ENCODE measurements around the gene FCHSD1.
A peak's percentile ranks its signal among the peaks of the same experiment; 100 is the strongest.

Gene FCHSD1

GRCh38 chr5:141609044-141609443 is 42.2 kb downstream of the FCHSD1 start:
- ATAC-seq (ENCODE audit: insufficient read depth, low read depth) = no peak
- no peak overlapping the region for H2AFZ ChIP-seq (ENCODE audit: low read depth, low read length)
- TF ChIP-seq EZH2 (IDR thresholded peaks at IDR 0.05; ENCODE audit: borderline replicate concordance, low read depth, low read length, severe bottlenecking) (no peak), CTCF (IDR thresholded peaks at IDR 0.05; ENCODE audit: borderline replicate concordance, extremely low read depth, low read length, poor library complexity, severe bottlenecking) (no peak)
- DNase-seq = no peak
- peaks cover 91% of the 10 kb centered on the region for H3K79me2 ChIP-seq (ENCODE audit: insufficient read depth, low read length)
- peaks cover 96% of the 10 kb centered on the region for H3K4me1 ChIP-seq (ENCODE audit: insufficient read depth, low read length)
- H3K9ac ChIP-seq (ENCODE audit: low read depth, low read length) = peak overlapping the region; percentile 28
- H4K20me1 ChIP-seq (ENCODE audit: insufficient read depth, low read length) = 0 out of 2 replicates have a peak, but pooled peaks cover 3% of the 10 kb centered on the region
- no peaks in the 10 kb centered on the region for H3K9me3 ChIP-seq (ENCODE audit: insufficient read depth, low read length, severe bottlenecking)
- H3K27me3 ChIP-seq (ENCODE audit: insufficient read depth, low read length, poor library complexity) = no peaks in the 10 kb centered on the region
- no peak overlapping the region for H3K4me3 ChIP-seq (ENCODE audit: low read depth in 1 of 2, low read length in 2 of 2)
- peak overlapping the region; percentile 38; the same call in 1 of the 2 replicates for H3K4me2 ChIP-seq (ENCODE audit: insufficient read depth, low read length)
- H3K36me3 ChIP-seq (ENCODE audit: insufficient read depth, low read length) = peaks cover 23% of the 10 kb centered on the region; the same call in 1 of the 2 replicates
- peak overlapping the region; percentile 92 for H3K27ac ChIP-seq (ENCODE audit: low read length)

GRCh38 chr5:141608557-141608956 is 42.7 kb downstream of the FCHSD1 start:
- H3K4me1 ChIP-seq (ENCODE audit: insufficient read depth, low read length) = peaks cover 96% of the 10 kb centered on the region
- no peaks in the 10 kb centered on the region for H3K9me3 ChIP-seq (ENCODE audit: insufficient read depth, low read length, severe bottlenecking)
- DNase-seq (no peak), ATAC-seq (ENCODE audit: insufficient read depth, low read depth) (no peak)
- H3K4me3 ChIP-seq (ENCODE audit: low read depth in 1 of 2, low read length in 2 of 2) = no peak overlapping the region
- peaks cover 91% of the 10 kb centered on the region for H3K79me2 ChIP-seq (ENCODE audit: insufficient read depth, low read length)
- H3K9ac ChIP-seq (ENCODE audit: low read depth, low read length) = peak overlapping the region; percentile 56; the same call in 1 of the 2 replicates
- peaks cover 3% of the 10 kb centered on the region; the same call in 1 of the 2 replicates for H4K20me1 ChIP-seq (ENCODE audit: insufficient read depth, low read length)
- H3K4me2 ChIP-seq (ENCODE audit: insufficient read depth, low read length) = peak overlapping the region; percentile 15; the same call in 1 of the 2 replicates
- H3K27ac ChIP-seq (ENCODE audit: low read length) = peak overlapping the region; percentile 92
- no peak overlapping the region for H2AFZ ChIP-seq (ENCODE audit: low read depth, low read length)
- H3K36me3 ChIP-seq (ENCODE audit: insufficient read depth, low read length) = peaks cover 23% of the 10 kb centered on the region; the same call in 1 of the 2 replicates
- TF ChIP-seq CTCF (IDR thresholded peaks at IDR 0.05; ENCODE audit: borderline replicate concordance, extremely low read depth, low read length, poor library complexity, severe bottlenecking) (no peak), EZH2 (IDR thresholded peaks at IDR 0.05; ENCODE audit: borderline replicate concordance, low read depth, low read length, severe bottlenecking) (no peak)
- no peaks in the 10 kb centered on the region for H3K27me3 ChIP-seq (ENCODE audit: insufficient read depth, low read length, poor library complexity)

GRCh38 chr5:141608046-141608445 is 43.2 kb downstream of the FCHSD1 start:
- Histone ChIP-seq H3K4me2 (ENCODE audit: insufficient read depth, low read length) (peak overlapping the region; percentile 57), H3K36me3 (ENCODE audit: insufficient read depth, low read length) (peaks cover 23% of the 10 kb centered on the region; the same call in 1 of the 2 replicates), H2AFZ (ENCODE audit: low read depth, low read length) (no peak overlapping the region), H3K4me3 (ENCODE audit: low read depth in 1 of 2, low read length in 2 of 2) (no peak overlapping the region), H3K27me3 (ENCODE audit: insufficient read depth, low read length, poor library complexity) (no peaks in the 10 kb centered on the region), H3K4me1 (ENCODE audit: insufficient read depth, low read length) (peaks cover 96% of the 10 kb centered on the region), H3K79me2 (ENCODE audit: insufficient read depth, low read length) (peaks cover 91% of the 10 kb centered on the region), H3K9ac (ENCODE audit: low read depth, low read length) (peak overlapping the region; percentile 56), H3K9me3 (ENCODE audit: insufficient read depth, low read length, severe bottlenecking) (no peaks in the 10 kb centered on the region), H3K27ac (ENCODE audit: low read length) (peak overlapping the region; percentile 92), H4K20me1 (ENCODE audit: insufficient read depth, low read length) (peaks cover 3% of the 10 kb centered on the region; the same call in 1 of the 2 replicates)
- DNase-seq (no peak), ATAC-seq (ENCODE audit: insufficient read depth, low read depth) (no peak)
- TF ChIP-seq EZH2 (IDR thresholded peaks at IDR 0.05; ENCODE audit: borderline replicate concordance, low read depth, low read length, severe bottlenecking) (no peak), CTCF (IDR thresholded peaks at IDR 0.05; ENCODE audit: borderline replicate concordance, extremely low read depth, low read length, poor library complexity, severe bottlenecking) (no peak)
